ENCODE data around the gene GTF2IRD1. TPM values are rescaled to one million over a fixed set of nuclear protein-coding genes. Genes with fewer than 3 reads are reported as not detected.

Gene GTF2IRD1
- total and polyA plus RNA-seq, 10 donors = 2.4 to 6.6 (median 3.6) TPM

GRCh38 chr7:74405191-74405898 is 48.4 kb upstream of the GTF2IRD1 start:
- Histone ChIP-seq H3K27me3 (replicated peaks in 1 of 7) (no peaks in the 10 kb centered on the region), H3K27ac (no peak overlapping the region), H3K4me1 (no peaks in the 10 kb centered on the region), H3K36me3 (peaks cover 0 to 47% (median 10%) of the 10 kb centered on the region in 6 donors), H3K9me3 (no peaks in the 10 kb centered on the region), H3K4me3 (no peak overlapping the region)
- intact Hi-C loops (cut with DNase I; ENCODE audit: low total_unique reads) = loop anchor here (10.0 kb wide), 1 partner anchor 541 kb away; the partner anchor contains the start of gene TMEM270
- no peak for DNase-seq
- peak in 1 of 11 experiments; percentile 22 for TF ChIP-seq CTCF (IDR thresholded peaks at IDR 0.05 in 8 of 11, conservative IDR thresholded peaks at IDR 0.05 in 3 of 11)
- no peak for TF ChIP-seq POLR2A (IDR thresholded peaks at IDR 0.05)
- TF ChIP-seq POLR2AphosphoS5 (IDR thresholded peaks at IDR 0.05) = no peak
- 85 to 91% (median 88%) methylated on average over 24 to 31 of the region's 31 CpGs for WGBS, 5 donors

GRCh38 chr7:74405899-74406512 is 47.7 kb upstream of the GTF2IRD1 start:
- Histone ChIP-seq H3K9me3 (no peaks in the 10 kb centered on the region), H3K27me3 (replicated peaks in 1 of 7) (no peaks in the 10 kb centered on the region), H3K4me1 (no peaks in the 10 kb centered on the region), H3K4me3 (no peak overlapping the region), H3K36me3 (peaks cover 0 to 41% (median 8%) of the 10 kb centered on the region in 6 donors), H3K27ac (no peak overlapping the region)
- TF ChIP-seq CTCF (IDR thresholded peaks at IDR 0.05 in 8 of 11, conservative IDR thresholded peaks at IDR 0.05 in 3 of 11) (no peak), POLR2AphosphoS5 (IDR thresholded peaks at IDR 0.05) (no peak), POLR2A (IDR thresholded peaks at IDR 0.05) (no peak)
- DNase-seq = no peak
- intact Hi-C loops (cut with DNase I; ENCODE audit: low total_unique reads) = loop anchor here (10.0 kb wide), 1 partner anchor 541 kb away; the partner anchor contains the start of gene TMEM270
- 84 to 92% (median 88%) methylated on average over 20 of the region's 20 CpGs for WGBS, 5 donors

GRCh38 chr7:74407958-74408357 is 45.7 kb upstream of the GTF2IRD1 start:
- 67 to 85% (median 72%) methylated on average over 4 of the region's 4 CpGs for WGBS, 5 donors
- intact Hi-C loops (cut with DNase I; ENCODE audit: low total_unique reads) = loop anchor here (10.0 kb wide), 1 partner anchor 543 kb away; the partner anchor contains the start of gene TMEM270

More at GRCh38 chr7:74407958-74408357, 45.7 kb upstream of the GTF2IRD1 start:
- no peak overlapping the region for H3K4me3 ChIP-seq
- no peak overlapping the region for H3K27ac ChIP-seq
- H3K36me3 ChIP-seq = peaks cover 0 to 22% (median 6%) of the 10 kb centered on the region in 6 donors
- no peak for DNase-seq
- no peaks in the 10 kb centered on the region for H3K9me3 ChIP-seq
- H3K4me1 ChIP-seq = no peaks in the 10 kb centered on the region
- TF ChIP-seq POLR2A (IDR thresholded peaks at IDR 0.05) = no peak
- no peak for TF ChIP-seq POLR2AphosphoS5 (IDR thresholded peaks at IDR 0.05)
- TF ChIP-seq CTCF (IDR thresholded peaks at IDR 0.05 in 8 of 11, conservative IDR thresholded peaks at IDR 0.05 in 3 of 11) = no peak
- H3K27me3 ChIP-seq (replicated peaks in 1 of 7) = no peaks in the 10 kb centered on the region

Data from spleen (tissue), 11 donors.